ENCODE results near the gene FARS2. TPM values are rescaled to one million over a fixed set of nuclear protein-coding genes. Genes with fewer than 3 reads are reported as not detected.

FARS2 gene
- polyA plus RNA-seq, 1 donor (not counting 4 experiments of a cell fraction or from before 2014, with no cell fraction given) = 21.3 TPM

DNA sequence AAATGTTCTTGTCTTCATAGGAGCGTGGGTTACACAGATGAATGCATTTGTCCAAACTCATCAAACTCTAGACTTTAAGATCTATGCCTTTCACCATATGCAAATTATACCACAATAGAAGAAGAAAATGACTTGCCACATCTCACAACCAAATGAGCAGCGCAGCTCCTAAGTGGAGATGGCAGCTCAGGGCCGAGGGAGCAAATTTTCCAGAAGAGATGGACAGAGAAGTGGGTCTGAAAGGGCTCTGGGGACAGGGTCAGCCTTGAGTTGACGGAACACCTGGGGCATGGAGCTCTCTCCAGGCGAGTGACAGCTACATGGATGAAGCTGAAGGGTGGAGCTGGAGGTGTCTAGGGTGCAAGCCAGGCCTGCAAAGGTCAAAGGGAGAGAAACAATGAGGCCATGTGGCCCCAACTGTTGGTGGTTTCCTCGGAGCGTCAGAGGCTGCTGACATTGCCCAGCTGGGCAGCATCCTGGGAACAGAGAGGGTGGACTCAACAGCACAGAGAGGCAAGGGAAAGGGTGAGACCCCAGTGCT, 517.1 kb downstream of the FARS2 start:
- H3K9me3 ChIP-seq (ENCODE audit: control insufficient read depth, low read depth, low read length) = no peaks in the 10 kb centered on the region
- DNase-seq (ENCODE audit: low read depth, low spot score) = no peak
- no peak overlapping the region for H3K4me2 ChIP-seq (ENCODE audit: control insufficient read depth, extremely low read depth, insufficient read depth, low read depth, low read length)
- H3K4me3 ChIP-seq (ENCODE audit: control insufficient read depth in 2 of 3, extremely low read depth in 1 of 3, insufficient read depth in 2 of 3, low read depth in 1 of 3, low read length in 3 of 3) = no peak overlapping the region
- no peak overlapping the region for H3K9ac ChIP-seq (ENCODE audit: control insufficient read depth, extremely low read depth, insufficient read depth, low read length)
- TF ChIP-seq EZH2 (IDR thresholded peaks at IDR 0.05; ENCODE audit: low read length) (no peak), CTCF (optimal IDR thresholded peaks at IDR 0.05 in 1 of 3, IDR thresholded peaks at IDR 0.05 in 1 of 3, conservative IDR thresholded peaks at IDR 0.05 in 1 of 3; ENCODE audit: extremely low read depth in 1 of 3, insufficient read depth in 2 of 3, low read length in 3 of 3) (no peak)
- H4K20me1 ChIP-seq (ENCODE audit: control insufficient read depth, extremely low read depth, insufficient read depth, low read length) = no peaks in the 10 kb centered on the region
- no peaks in the 10 kb centered on the region for H3K27me3 ChIP-seq (ENCODE audit: control insufficient read depth, extremely low read depth, insufficient read depth, low read length)
- no peaks in the 10 kb centered on the region for H3K4me1 ChIP-seq (ENCODE audit: control insufficient read depth, extremely low read depth, insufficient read depth, low read length)
- peaks cover 0 to 2% of the 10 kb centered on the region in 2 experiments for H3K36me3 ChIP-seq (ENCODE audit: control insufficient read depth in 2 of 2, extremely low read depth in 1 of 2, insufficient read depth in 2 of 2, low read length in 2 of 2)
- H3K27ac ChIP-seq (ENCODE audit: control insufficient read depth, insufficient read depth, low read length) = no peak overlapping the region
- H3K9me1 ChIP-seq (ENCODE audit: control insufficient read depth, extremely low read depth, insufficient read depth, low read length) = no peaks in the 10 kb centered on the region
- dilution Hi-C loops (cut with MboI; ENCODE audit: extremely low pct_ligation_motif_present, low sequenced_read_pairs) = no loop called here
- H3K79me2 ChIP-seq (ENCODE audit: control insufficient read depth, insufficient read depth, low read length) = no peaks in the 10 kb centered on the region
- FAIRE-seq = no peak
- no peak overlapping the region for H2AFZ ChIP-seq (ENCODE audit: control insufficient read depth, low read length)

DNA sequence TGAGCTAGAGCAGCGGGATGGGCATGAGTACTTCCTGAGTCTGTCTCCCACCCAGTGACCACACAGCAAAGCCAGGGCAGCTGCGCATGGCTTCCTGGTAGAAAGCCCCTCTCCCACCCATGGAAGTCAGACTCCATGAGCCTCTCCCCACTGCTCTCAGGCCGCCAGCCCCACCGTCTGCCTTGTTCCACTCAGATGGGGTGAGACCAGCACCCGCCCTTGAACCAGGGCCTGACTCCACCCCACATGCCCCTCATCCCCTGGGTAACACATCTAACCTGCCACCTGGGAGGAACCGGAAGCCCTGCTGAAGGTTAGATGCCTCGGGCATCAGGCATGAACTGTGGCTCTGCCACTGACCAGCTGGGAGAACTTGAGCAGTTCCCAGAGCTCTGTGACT, 517.6 kb downstream of the FARS2 start:
- Histone ChIP-seq H2AFZ (ENCODE audit: control insufficient read depth, low read length) (no peak overlapping the region), H3K27ac (ENCODE audit: control insufficient read depth, insufficient read depth, low read length) (no peak overlapping the region), H3K9ac (ENCODE audit: control insufficient read depth, extremely low read depth, insufficient read depth, low read length) (no peak overlapping the region), H3K9me3 (ENCODE audit: control insufficient read depth, low read depth, low read length) (no peaks in the 10 kb centered on the region), H3K4me1 (ENCODE audit: control insufficient read depth, extremely low read depth, insufficient read depth, low read length) (no peaks in the 10 kb centered on the region), H3K9me1 (ENCODE audit: control insufficient read depth, extremely low read depth, insufficient read depth, low read length) (no peaks in the 10 kb centered on the region), H3K4me3 (ENCODE audit: control insufficient read depth in 2 of 3, extremely low read depth in 1 of 3, insufficient read depth in 2 of 3, low read depth in 1 of 3, low read length in 3 of 3) (no peak overlapping the region), H3K36me3 (ENCODE audit: control insufficient read depth in 2 of 2, extremely low read depth in 1 of 2, insufficient read depth in 2 of 2, low read length in 2 of 2) (peaks cover 0 to 2% of the 10 kb centered on the region in 2 experiments), H4K20me1 (ENCODE audit: control insufficient read depth, extremely low read depth, insufficient read depth, low read length) (no peaks in the 10 kb centered on the region), H3K27me3 (ENCODE audit: control insufficient read depth, extremely low read depth, insufficient read depth, low read length) (no peaks in the 10 kb centered on the region), H3K79me2 (ENCODE audit: control insufficient read depth, insufficient read depth, low read length) (no peaks in the 10 kb centered on the region), H3K4me2 (ENCODE audit: control insufficient read depth, extremely low read depth, insufficient read depth, low read depth, low read length) (no peak overlapping the region)
- DNase-seq (ENCODE audit: low read depth, low spot score) (no peak), FAIRE-seq (no peak)
- dilution Hi-C loops (cut with MboI; ENCODE audit: extremely low pct_ligation_motif_present, low sequenced_read_pairs) = no loop called here
- no peak for TF ChIP-seq EZH2 (IDR thresholded peaks at IDR 0.05; ENCODE audit: low read length)
- no peak for TF ChIP-seq CTCF (optimal IDR thresholded peaks at IDR 0.05 in 1 of 3, IDR thresholded peaks at IDR 0.05 in 1 of 3, conservative IDR thresholded peaks at IDR 0.05 in 1 of 3; ENCODE audit: extremely low read depth in 1 of 3, insufficient read depth in 2 of 3, low read length in 3 of 3)
